Muscle layer of duodenum (tissue), 2 donors: ENCODE results near the gene IRX2.

Experiments used
- H3K27ac ChIP-seq: one replicate; pipeline ENCODE4 v1.7.0; 2013; ENCODE audit warnings: mild to moderate bottlenecking, low read length
- H3K27me3 ChIP-seq: one replicate; pipeline ENCODE4 v1.7.0; 2013; ENCODE audit warnings: low read depth, mild to moderate bottlenecking, control low read depth, low read length
- H3K36me3 ChIP-seq, 2 donors: one replicate each; pipeline ENCODE4 v1.7.0; 2013; ENCODE audit warnings: low read length in 2 of 2, control low read depth in 1 of 2, mild to moderate bottlenecking in 1 of 2; ENCODE audit not compliant: insufficient read depth in 2 of 2, control insufficient read depth in 1 of 2
- H3K4me1 ChIP-seq, 2 donors: one replicate each; pipeline ENCODE4 v1.7.0; 2013; ENCODE audit warnings: low read length in 2 of 2, mild to moderate bottlenecking in 2 of 2, control low read depth in 1 of 2, moderate library complexity in 1 of 2; ENCODE audit not compliant: insufficient read depth in 2 of 2, control insufficient read depth in 1 of 2
- H3K4me3 ChIP-seq, 2 donors: one replicate each; pipeline ENCODE4 v1.7.0; 2013; ENCODE audit warnings: low read length in 2 of 2, low read depth in 1 of 2, mild to moderate bottlenecking in 1 of 2
- H3K9me3 ChIP-seq, 2 donors: one replicate each; pipeline ENCODE4 v1.7.0; 2013; ENCODE audit warnings: low read length in 2 of 2, control low read depth in 1 of 2, mild to moderate bottlenecking in 1 of 2; ENCODE audit not compliant: control insufficient read depth in 1 of 2
- donor health status: healthy.

The IRX2 gene

GRCh38 chr5:2751592-2752021, at the start of gene IRX2:
Gene IRX2, minus strand, starts transcription at chr5:2751677. Its CDS starts 264 bp downstream, at chr5:2751413.
- peak within 1 kb of the TSS in 1 of 2 donors; percentile 45 for H3K4me3 ChIP-seq
- no peak within 1 kb of the TSS for H3K27ac ChIP-seq
- H3K4me1 ChIP-seq, result peaks cover 0 to 60% of the 10 kb centered on the region in 2 donors
- H3K27me3 ChIP-seq, result peaks cover 67% of the 10 kb centered on the region
- H3K36me3 ChIP-seq, result no peaks in the 10 kb centered on the region
- H3K9me3 ChIP-seq, result no peaks in the 10 kb centered on the region

GRCh38 chr5:2800035-2800434, 48.6 kb upstream of the IRX2 start:
- H3K36me3 ChIP-seq, result no peaks in the 10 kb centered on the region
- H3K27ac ChIP-seq, result no peak overlapping the region
- no peaks in the 10 kb centered on the region for H3K27me3 ChIP-seq
- H3K9me3 ChIP-seq, result no peaks in the 10 kb centered on the region
- H3K4me3 ChIP-seq, result no peak overlapping the region
- no peaks in the 10 kb centered on the region for H3K4me1 ChIP-seq

- Histone ChIP-seq H3K4me3 (no peak overlapping the region), H3K27ac (no peak overlapping the region), H3K36me3 (no peaks in the 10 kb centered on the region), H3K9me3 (peaks cover 0 to 5% of the 10 kb centered on the region in 2 donors), H3K4me1 (no peaks in the 10 kb centered on the region), H3K27me3 (no peaks in the 10 kb centered on the region)
Measured at GRCh38 chr5:2797981-2798380, 46.5 kb upstream of the IRX2 start.

- H3K9me3 ChIP-seq, result peaks cover 0 to 5% of the 10 kb centered on the region in 2 donors
- no peaks in the 10 kb centered on the region for H3K36me3 ChIP-seq
- no peaks in the 10 kb centered on the region for H3K27me3 ChIP-seq
- H3K27ac ChIP-seq, result no peak overlapping the region
- no peaks in the 10 kb centered on the region for H3K4me1 ChIP-seq
- no peak overlapping the region for H3K4me3 ChIP-seq
Measured at GRCh38 chr5:2797160-2797559, 45.7 kb upstream of the IRX2 start.

GRCh38 chr5:2783223-2783622, 31.7 kb upstream of the IRX2 start:
- no peaks in the 10 kb centered on the region for H3K4me1 ChIP-seq
- H3K36me3 ChIP-seq, result no peaks in the 10 kb centered on the region
- no peak overlapping the region for H3K27ac ChIP-seq
- no peak overlapping the region for H3K4me3 ChIP-seq
- H3K9me3 ChIP-seq, result peaks cover 0 to 9% of the 10 kb centered on the region in 2 donors
- no peaks in the 10 kb centered on the region for H3K27me3 ChIP-seq

GRCh38 chr5:2782658-2783057, 31.2 kb upstream of the IRX2 start:
- no peaks in the 10 kb centered on the region for H3K4me1 ChIP-seq

GRCh38 chr5:2780421-2781171, 29.1 kb upstream of the IRX2 start:
- no peaks in the 10 kb centered on the region for H3K27me3 ChIP-seq
- peaks cover 0 to 4% of the 10 kb centered on the region in 2 donors for H3K9me3 ChIP-seq
- no peaks in the 10 kb centered on the region for H3K4me1 ChIP-seq
- no peaks in the 10 kb centered on the region for H3K36me3 ChIP-seq
- no peak overlapping the region for H3K27ac ChIP-seq
- H3K4me3 ChIP-seq, result no peak overlapping the region

More at GRCh38 chr5:2782658-2783057, 31.2 kb upstream of the IRX2 start:
- no peaks in the 10 kb centered on the region for H3K27me3 ChIP-seq
- no peak overlapping the region for H3K4me3 ChIP-seq
- H3K27ac ChIP-seq, result no peak overlapping the region
- no peaks in the 10 kb centered on the region for H3K36me3 ChIP-seq
- peaks cover 0 to 9% of the 10 kb centered on the region in 2 donors for H3K9me3 ChIP-seq

- no peak overlapping the region for H3K4me3 ChIP-seq
Measured at GRCh38 chr5:2779459-2779858, 28.0 kb upstream of the IRX2 start.

GRCh38 chr5:2776337-2777302, 25.1 kb upstream of the IRX2 start:
- Histone ChIP-seq H3K27ac (no peak overlapping the region), H3K36me3 (no peaks in the 10 kb centered on the region), H3K4me1 (no peaks in the 10 kb centered on the region), H3K9me3 (no peaks in the 10 kb centered on the region), H3K27me3 (no peaks in the 10 kb centered on the region), H3K4me3 (no peak overlapping the region)

More at GRCh38 chr5:2779459-2779858, 28.0 kb upstream of the IRX2 start:
- no peaks in the 10 kb centered on the region for H3K4me1 ChIP-seq
- no peaks in the 10 kb centered on the region for H3K27me3 ChIP-seq
- no peaks in the 10 kb centered on the region for H3K9me3 ChIP-seq
- no peak overlapping the region for H3K27ac ChIP-seq
- H3K36me3 ChIP-seq, result no peaks in the 10 kb centered on the region

- no peak overlapping the region for H3K27ac ChIP-seq
- no peaks in the 10 kb centered on the region for H3K36me3 ChIP-seq
- no peaks in the 10 kb centered on the region for H3K27me3 ChIP-seq
- no peaks in the 10 kb centered on the region for H3K9me3 ChIP-seq
- H3K4me3 ChIP-seq, result no peak overlapping the region
- H3K4me1 ChIP-seq, result no peaks in the 10 kb centered on the region
Measured at GRCh38 chr5:2773327-2773726, 21.9 kb upstream of the IRX2 start.

GRCh38 chr5:2767089-2767488, 15.6 kb upstream of the IRX2 start:
- Histone ChIP-seq H3K9me3 (no peaks in the 10 kb centered on the region), H3K4me1 (no peaks in the 10 kb centered on the region), H3K4me3 (no peak overlapping the region), H3K27me3 (no peaks in the 10 kb centered on the region), H3K36me3 (no peaks in the 10 kb centered on the region), H3K27ac (no peak overlapping the region)
